M059J (cell line): ENCODE data around the gene CLASRP. TPM values are rescaled to one million over a fixed set of nuclear protein-coding genes. Genes with fewer than 3 reads are reported as not detected.

Experiments
- DNase-seq: peaks from one replicate; pipeline ENCODE4 v3.0.0-alpha.2; 2012; ENCODE audit warnings: low read depth
- total RNA-seq: library from RNA; depleted of rRNA; stranded (reverse); fragments of >200 nt; shearing (Covaris generic); gene quantifications from 2 replicates; pipeline ENCODE4 v1.2.3, GENCODE V29; 2014

The CLASRP gene
- total RNA-seq, 1 experiment from 2014 or later: 18.6 TPM

GRCh38 chr19:45021971-45022370, 16.9 kb upstream of the CLASRP start:
- no peak for DNase-seq

DNA sequence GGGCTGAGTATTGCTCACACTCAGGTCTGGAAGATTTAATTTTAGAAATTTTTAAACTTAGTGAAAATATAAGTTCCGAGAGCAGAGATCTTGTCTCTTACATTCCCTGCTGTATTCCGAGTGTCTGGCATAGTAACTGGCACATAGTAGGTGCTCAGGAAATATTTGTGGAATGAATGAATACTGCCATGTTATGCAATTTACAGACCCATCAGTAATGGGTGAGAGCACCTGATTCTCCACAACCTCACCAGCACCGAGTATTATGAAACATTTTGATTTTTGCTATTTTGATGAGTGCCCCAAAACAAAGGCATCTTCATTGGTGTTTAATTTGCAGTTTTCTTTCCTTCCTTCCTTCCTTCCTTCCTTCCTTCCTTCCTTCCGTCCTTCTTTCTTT, 15.8 kb upstream of the CLASRP start:
- no peak for DNase-seq

DNA sequence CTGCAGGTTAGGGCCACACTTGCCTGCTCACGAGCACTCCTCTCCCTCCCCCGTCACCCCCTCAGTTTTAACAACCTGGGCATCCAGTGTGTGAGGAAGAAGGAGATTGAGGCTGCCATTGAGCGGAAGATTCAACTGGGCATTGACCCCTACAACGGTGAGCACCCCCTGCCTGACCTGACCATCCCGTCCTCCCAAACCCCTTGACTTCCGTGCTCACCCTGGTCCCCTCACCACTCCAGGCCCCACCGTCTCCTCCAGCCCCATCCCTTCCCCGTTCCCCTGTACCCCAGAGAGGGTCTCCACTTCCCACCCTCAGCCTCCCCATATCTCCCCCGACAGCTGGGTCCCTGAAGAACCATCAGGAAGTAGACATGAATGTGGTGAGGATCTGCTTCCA, 13.6 kb upstream of the CLASRP start:
- DNase-seq: no peak

DNA sequence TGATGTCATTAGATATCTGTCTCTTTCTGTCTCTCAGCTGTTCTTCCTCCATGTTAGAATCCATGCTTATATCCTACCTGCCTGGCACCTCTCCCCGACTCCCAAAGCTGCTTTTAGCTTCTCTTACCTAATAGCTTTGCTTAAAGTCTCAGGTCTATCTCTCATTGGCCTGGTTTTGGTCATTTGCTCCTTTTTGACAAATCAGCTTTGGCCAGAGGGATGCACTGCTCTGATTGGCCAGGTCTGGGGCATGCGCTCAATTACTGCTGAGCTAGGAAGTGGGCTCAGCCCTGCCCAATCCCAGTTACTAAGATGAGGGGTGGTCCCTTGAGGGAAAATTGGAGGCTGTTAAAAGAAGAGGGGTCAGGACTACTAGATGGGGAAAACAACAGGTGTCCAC, 11.5 kb upstream of the CLASRP start:
- DNase-seq: no peak

GRCh38 chr19:45030825-45031224, 8.0 kb upstream of the CLASRP start:
- DNase-seq: no peak

- no peak for DNase-seq
Measured at GRCh38 chr19:45032421-45032820, 6.4 kb upstream of the CLASRP start.

GRCh38 chr19:45035755-45036154, 3.1 kb upstream of the CLASRP start:
- no peak for DNase-seq

DNA sequence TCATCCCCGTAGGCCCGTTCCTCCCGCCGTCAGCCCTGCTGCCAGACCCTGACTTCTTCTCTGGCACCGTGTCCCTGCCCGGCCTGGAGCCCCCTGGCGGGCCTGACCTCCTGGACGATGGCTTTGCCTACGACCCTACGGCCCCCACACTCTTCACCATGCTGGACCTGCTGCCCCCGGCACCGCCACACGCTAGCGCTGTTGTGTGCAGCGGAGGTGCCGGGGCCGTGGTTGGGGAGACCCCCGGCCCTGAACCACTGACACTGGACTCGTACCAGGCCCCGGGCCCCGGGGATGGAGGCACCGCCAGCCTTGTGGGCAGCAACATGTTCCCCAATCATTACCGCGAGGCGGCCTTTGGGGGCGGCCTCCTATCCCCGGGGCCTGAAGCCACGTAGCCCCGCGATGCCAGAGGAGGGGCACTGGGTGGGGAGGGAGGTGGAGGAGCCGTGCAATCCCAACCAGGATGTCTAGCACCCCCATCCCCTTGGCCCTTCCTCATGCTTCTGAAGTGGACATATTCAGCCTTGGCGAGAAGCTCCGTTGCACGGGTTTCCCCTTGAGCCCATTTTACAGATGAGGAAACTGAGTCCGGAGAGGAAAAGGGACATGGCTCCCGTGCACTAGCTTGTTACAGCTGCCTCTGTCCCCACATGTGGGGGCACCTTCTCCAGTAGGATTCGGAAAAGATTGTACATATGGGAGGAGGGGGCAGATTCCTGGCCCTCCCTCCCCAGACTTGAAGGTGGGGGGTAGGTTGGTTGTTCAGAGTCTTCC, 1.3 kb upstream of the CLASRP start:
- DNase-seq: no peak

DNA sequence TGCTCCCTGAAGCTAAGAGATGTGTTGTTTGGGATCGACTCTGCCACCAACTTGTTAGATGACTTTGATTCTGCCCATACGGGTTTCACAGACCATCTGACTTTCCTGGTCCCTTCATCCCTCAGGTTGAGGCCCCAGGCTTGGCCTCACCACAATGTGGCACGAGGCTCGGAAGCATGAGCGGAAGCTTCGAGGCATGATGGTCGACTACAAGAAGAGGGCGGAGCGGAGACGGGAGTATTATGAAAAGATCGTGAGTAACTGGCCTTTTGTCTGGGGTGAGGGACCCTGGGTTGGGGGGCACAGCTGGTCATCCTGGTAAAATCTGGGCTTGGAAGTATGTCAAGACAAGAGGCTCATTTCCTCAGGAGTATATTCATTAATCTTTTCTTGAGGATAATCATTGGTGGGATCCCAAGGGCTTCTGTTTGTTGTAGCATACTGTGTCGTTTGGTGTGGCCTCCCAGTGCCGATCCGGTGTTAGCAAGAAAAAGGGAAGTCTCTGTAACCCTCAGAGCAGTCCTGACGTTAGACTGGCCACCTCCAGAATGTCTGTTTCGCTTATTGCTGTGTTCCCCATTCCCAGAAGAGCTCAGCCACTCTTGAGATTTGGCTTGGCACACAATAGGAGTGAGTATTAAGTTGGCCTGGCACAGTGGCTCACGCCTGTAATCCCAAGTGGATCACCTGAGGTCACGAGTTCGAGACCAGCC, 1.4 kb downstream of the CLASRP start:
- no peak for DNase-seq

DNA sequence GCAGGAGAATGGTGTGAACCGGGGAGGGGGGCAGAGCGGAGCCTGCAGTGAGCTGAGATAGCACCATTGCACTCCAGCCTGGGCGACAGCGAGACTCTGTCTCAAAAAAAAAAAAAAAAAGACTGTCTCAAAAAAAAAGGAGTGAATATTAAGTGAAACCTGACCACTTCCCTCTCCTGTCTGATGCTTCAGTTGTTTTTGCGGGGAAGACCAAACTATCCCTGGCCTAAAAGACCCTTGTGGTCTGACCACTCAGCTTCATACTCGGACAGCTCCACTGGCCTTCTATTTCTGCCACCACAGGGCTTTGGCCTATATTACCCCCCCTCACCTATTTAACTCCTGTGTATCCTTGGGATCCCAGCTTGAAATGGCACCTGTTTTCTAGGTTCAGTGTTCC, 2.3 kb downstream of the CLASRP start:
- DNase-seq: no peak

DNA sequence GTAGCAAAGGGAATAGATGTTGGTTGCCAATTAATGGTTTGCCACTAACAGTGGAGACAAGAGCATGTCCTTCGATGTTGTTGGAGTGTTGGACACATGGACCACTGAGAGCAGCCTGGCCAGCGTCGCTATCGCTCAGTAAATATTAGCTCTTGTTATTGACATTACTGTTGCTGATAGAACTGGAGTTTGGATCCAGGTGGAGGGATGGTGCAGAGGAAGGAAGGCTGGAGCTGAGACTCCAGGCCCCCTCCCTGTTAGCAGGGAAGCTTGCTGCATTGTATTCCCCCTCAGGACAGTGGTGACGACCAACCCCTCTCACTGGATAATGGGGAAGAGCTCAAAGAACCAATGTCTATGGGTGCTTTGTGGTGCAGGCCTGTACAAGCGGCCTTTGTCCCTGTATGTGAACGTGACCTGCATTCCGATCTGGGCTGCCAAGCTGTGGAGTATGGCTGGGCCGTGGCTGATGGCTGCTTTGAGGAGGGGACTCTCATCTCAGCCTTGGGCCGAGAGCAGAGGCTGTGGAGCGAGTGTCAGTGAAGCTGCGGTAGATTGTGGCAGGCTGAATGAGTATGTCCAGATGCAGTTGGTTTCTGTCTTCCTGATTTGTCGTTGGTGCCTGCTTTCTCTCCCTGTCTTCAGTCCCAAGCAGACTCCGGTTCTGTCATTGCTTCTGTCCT, 7.0 kb downstream of the CLASRP start:
- DNase-seq: no peak

DNA sequence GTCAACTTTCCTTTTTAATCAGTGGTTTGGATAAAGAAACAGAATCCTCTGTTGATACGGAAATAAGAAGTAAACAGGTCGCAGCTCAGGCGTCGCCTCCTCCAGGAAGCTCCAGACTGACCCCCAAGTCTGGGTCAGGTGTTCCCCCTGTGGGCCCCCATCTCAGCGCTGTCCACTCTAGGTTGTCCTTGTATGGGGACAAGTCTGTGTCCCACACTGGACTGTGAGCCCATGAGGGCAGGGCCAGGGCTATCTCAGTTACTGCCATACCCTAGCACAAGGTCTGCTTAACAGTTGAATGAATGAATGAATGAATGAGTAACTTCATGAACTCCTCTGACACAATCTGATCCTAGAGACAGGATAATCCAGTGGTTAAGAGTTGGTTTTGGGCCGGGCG, 7.5 kb downstream of the CLASRP start:
- DNase-seq: no peak

GRCh38 chr19:45047188-45047797, 8.4 kb downstream of the CLASRP start:
- no peak for DNase-seq

DNA sequence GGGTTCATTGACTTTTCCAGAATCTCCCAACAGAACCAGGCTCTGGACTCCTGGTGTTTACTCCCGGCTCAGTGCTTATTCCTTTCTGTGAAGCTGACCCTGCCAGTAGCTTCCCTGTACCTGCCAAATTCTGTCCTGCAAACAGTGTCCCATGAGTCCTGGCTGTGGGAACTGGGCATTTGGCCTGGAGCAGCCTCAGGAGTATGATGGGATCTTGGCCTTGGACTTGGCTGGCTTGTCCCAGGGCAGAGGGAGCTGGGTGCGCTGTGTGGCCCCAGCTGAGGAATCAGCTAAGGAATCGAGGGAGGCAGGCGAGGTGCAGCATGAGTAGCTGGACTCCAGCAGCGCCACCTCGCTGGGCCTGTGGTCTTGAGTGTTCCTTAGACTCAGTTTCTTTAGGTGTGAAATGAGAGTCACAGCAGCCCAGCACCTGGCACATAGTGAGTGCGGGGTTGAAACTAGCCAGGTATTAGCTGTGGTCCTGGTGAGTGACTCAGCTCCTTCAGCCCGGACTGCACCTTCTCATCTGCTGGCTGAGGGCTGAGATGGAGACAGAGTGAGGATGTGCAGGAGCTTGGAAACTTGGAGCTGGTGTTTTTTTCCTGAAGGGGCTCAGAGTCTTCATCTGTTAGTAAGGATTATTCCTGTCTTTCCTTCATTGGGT, 10.4 kb downstream of the CLASRP start:
- no peak for DNase-seq

- no peak for DNase-seq
Measured at GRCh38 chr19:45050036-45050435, 11.2 kb downstream of the CLASRP start.

DNA sequence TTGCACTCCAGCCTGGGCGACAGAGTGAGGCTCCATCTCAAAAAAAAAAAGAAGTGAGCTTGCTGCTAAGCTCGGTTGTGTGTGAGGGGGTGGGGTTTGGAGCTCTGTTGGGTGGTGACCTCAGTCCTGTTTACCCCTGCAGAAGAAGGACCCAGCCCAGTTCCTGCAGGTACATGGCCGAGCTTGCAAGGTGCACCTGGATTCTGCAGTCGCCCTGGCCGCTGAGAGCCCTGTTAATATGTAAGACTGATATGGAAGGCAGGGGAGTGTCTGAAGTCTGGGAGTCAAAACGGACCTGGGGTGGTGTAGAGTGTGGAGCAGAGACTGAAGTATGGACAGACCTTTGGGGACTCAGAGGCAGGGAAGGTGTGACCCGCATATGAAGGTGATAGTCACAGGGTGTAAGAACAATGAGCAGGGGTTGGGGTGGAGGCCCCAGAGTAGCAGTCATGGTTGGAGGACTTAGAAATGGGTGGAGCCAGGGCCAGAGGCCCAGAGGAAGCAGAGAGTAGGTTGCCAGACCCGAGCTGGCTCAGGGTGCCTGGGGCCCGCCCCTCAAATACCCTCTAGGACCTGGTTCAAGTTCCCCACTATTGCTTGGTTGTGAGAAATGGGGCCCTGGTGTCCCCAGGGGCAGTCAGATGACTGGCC, 13.2 kb downstream of the CLASRP start:
- DNase-seq: no peak

GRCh38 chr19:45056831-45057230, 18.0 kb downstream of the CLASRP start:
- DNase-seq: no peak

DNA sequence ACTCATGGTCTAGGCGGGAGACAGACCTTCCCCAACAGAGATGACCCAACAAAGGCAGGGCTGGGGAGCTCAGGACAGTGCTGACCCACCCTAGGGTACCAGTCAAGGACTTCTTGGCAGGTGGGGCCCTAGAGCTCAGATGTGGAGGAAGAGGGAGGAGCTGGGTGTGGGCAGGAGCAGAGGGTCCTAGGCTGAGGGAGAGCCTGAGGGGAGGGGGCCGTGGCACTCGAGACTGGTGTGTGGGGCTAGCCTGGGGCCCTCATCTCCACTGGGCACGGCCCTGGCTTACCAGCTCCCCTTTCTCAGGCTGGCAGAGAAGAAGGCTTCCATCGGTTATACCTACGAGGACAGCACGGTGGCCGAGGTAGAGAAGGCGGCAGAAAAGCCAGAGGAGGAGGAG, 18.6 kb downstream of the CLASRP start:
- no peak for DNase-seq

DNA sequence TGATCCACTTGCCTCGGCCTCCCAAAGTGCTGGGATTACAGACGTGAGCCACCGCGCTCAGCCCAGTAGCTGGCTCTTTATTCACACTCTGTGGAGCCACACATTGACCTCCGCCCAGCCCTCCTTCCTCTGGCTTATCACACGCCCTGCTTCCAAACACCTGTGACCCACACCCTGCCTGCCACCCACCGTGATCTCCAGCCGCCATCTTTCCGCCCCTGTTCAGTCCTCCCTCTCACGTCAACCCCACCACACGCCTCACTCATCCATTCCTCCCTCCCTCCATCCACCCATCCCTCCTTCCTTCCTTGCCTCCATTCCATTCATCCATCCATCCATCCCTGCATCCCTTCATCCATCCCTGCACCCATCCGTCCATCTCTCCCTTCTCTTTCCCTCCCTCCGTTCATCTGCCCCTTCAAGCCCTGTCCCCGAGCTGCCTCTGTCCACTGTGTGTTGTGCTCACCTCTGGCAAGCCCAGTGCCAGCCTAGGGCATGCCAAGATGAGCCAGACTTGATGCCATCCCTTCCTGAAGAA, 19.8 kb downstream of the CLASRP start:
- no peak for DNase-seq

DNA sequence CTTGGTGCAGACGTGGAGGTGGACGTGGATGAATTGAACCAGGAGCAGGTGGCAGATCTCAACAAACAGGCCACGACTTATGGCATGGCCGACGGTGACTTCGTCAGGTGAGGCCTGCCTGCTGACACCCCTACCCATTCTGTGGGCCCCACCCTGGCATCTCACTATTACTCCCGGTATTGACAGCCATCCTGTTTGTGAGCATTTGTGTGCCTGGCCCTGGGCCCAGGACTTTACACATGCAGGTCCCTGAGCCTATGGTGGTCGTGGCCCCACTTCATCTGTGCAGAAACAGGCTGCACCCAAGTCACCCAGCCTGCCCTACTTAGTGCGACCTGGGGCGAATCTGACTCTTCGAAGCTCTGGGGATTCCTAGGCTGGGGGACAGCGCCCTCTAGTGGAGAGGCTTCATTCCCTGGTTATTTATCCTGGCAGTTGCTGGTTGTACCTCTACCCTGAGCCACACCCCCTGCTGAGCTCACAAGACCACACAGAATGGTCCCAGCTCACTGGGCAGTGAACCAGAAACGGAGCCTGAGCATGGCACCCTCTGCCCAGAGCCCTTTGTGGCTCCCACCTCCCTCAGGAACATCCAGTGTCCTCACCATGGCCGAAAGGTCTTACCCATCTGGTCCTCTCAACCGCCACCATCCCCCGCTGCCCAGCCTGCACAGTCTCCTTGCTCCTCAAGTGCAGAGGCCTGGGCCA, 20.6 kb downstream of the CLASRP start:
- peak; percentile 66 for DNase-seq
